Prostate gland (tissue), 2 donors: ENCODE results near the gene SHISA5. TPM values are rescaled to one million over a fixed set of nuclear protein-coding genes. Genes with fewer than 3 reads are reported as not detected.

Experiments
- DNase-seq: peaks from one replicate; pipeline ENCODE4 v3.0.0-alpha.2; 2019; ENCODE audit warnings: low spot score
- H3K27ac ChIP-seq, 2 donors: fragments of 200-600 bp; sonication (generic); 2 replicates each; pipeline ENCODE4 v1.5.1; 2017 to 2019
- H3K27me3 ChIP-seq: fragments of 200-600 bp; sonication (generic); replicated peaks from 2 replicates; pipeline ENCODE4 v1.5.1; 2019; ENCODE audit not compliant: insufficient read depth
- H3K36me3 ChIP-seq, 2 donors: fragments of 200-600 bp; sonication (generic); 1 replicate in 1 of 2; 2 replicates in 1 of 2; pipeline versions ENCODE4 v1.5.1 to v1.8.1; 2017 to 2019
- H3K4me1 ChIP-seq: fragments of 200-600 bp; sonication (generic); replicated peaks from 2 replicates; pipeline ENCODE4 v1.5.1; 2019
- H3K4me3 ChIP-seq, 2 donors: fragments of 200-600 bp; sonication (generic); 2 replicates each; pipeline ENCODE4 v1.5.1; 2017 to 2019
- H3K9me3 ChIP-seq: fragments of 200-600 bp; sonication (generic); 2 replicates; pipeline ENCODE4 v1.5.1; 2017
- POLR2A ChIP-seq: fragments of 450-650 bp; IDR thresholded peaks from one replicate; pipeline ENCODE4 v1.6.1; 2016; ENCODE audit warnings: antibody characterized with exemption, mild to moderate bottlenecking
- POLR2AphosphoS5 ChIP-seq: sonication (generic); formaldehyde crosslinking; IDR thresholded peaks from one replicate; pipeline ENCODE4 v1.6.1; 2017; ENCODE audit warnings: antibody characterized with exemption
- WGBS: methylation state at CpG from one replicate; pipeline ENCODE4 v1.1.5; 2018; 5-methylcytosine and 5-hydroxymethylcytosine counted together
- intact Hi-C: fragments of 100-400 bp; cut with DNase I; formaldehyde crosslinking; loops from one replicate; pipeline ENCODE4 v1.14.2; 2022
- total RNA-seq, 2 donors: library from RNA; depleted of rRNA; stranded (reverse); fragments of >200 nt; gene quantifications; one replicate each; pipeline ENCODE4 v1.1.0, GENCODE V29; 2016
- TF ChIP-seq, protein P1 (sequence below), 4 experiments: fragments of 200-600 bp in 2 of 4; fragments of 450-650 bp in 2 of 4; sonication (generic) in 2 of 4; IDR thresholded peaks; 1 replicate in 3 of 4; 2 replicates in 1 of 4; pipeline ENCODE4 v1.5.1; 2016 to 2019; ENCODE audit warnings: antibody characterized with exemption in 4 of 4, mild to moderate bottlenecking in 2 of 4, moderate library complexity in 2 of 4

SHISA5 gene
- total RNA-seq, 2 donors from 2014 or later = 152 to 231 TPM

- Histone ChIP-seq H3K9me3 (no peaks in the 10 kb centered on the region), H3K4me3 (no peak overlapping the region), H3K36me3 (no peaks in the 10 kb centered on the region), H3K4me1 (no peaks in the 10 kb centered on the region), H3K27me3 (no peaks in the 10 kb centered on the region), H3K27ac (no peak overlapping the region)
- intact Hi-C loops = no loop called here
- no peak for DNase-seq
- TF ChIP-seq, protein P1, sequence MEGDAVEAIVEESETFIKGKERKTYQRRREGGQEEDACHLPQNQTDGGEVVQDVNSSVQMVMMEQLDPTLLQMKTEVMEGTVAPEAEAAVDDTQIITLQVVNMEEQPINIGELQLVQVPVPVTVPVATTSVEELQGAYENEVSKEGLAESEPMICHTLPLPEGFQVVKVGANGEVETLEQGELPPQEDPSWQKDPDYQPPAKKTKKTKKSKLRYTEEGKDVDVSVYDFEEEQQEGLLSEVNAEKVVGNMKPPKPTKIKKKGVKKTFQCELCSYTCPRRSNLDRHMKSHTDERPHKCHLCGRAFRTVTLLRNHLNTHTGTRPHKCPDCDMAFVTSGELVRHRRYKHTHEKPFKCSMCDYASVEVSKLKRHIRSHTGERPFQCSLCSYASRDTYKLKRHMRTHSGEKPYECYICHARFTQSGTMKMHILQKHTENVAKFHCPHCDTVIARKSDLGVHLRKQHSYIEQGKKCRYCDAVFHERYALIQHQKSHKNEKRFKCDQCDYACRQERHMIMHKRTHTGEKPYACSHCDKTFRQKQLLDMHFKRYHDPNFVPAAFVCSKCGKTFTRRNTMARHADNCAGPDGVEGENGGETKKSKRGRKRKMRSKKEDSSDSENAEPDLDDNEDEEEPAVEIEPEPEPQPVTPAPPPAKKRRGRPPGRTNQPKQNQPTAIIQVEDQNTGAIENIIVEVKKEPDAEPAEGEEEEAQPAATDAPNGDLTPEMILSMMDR (IDR thresholded peaks at IDR 0.05) = no peak
- no peak for TF ChIP-seq POLR2AphosphoS5
- TF ChIP-seq POLR2A = no peak
- 82% methylated on average over 19 of the region's 19 CpGs for WGBS
Observed at GRCh38 chr3:48478626-48479555, 25.1 kb downstream of the SHISA5 start.

- no peaks in the 10 kb centered on the region for H3K27me3 ChIP-seq
- DNase-seq = no peak
- H3K27ac ChIP-seq = no peak overlapping the region
- H3K9me3 ChIP-seq = no peaks in the 10 kb centered on the region
- 88% methylated on average over 9 of the region's 9 CpGs for WGBS
- H3K4me3 ChIP-seq = no peak overlapping the region
- H3K36me3 ChIP-seq = no peaks in the 10 kb centered on the region
- TF ChIP-seq, protein P1 (IDR thresholded peaks at IDR 0.05) = no peak
- no peak for TF ChIP-seq POLR2A
- no peak for TF ChIP-seq POLR2AphosphoS5
- peaks cover 6% of the 10 kb centered on the region for H3K4me1 ChIP-seq
- intact Hi-C loops = no loop called here
Observed at GRCh38 chr3:48477959-48478520, 25.9 kb downstream of the SHISA5 start.

- no peaks in the 10 kb centered on the region for H3K27me3 ChIP-seq
- no peaks in the 10 kb centered on the region for H3K9me3 ChIP-seq
- TF ChIP-seq POLR2A (no peak), POLR2AphosphoS5 (no peak)
- TF ChIP-seq, protein P1 (IDR thresholded peaks at IDR 0.05) = no peak
- H3K27ac ChIP-seq = no peak overlapping the region
- 53% methylated on average over 7 of the region's 9 CpGs for WGBS
- no peak overlapping the region for H3K4me3 ChIP-seq
- peaks cover 6% of the 10 kb centered on the region for H3K4me1 ChIP-seq
- H3K36me3 ChIP-seq = no peaks in the 10 kb centered on the region
- intact Hi-C loops = no loop called here
- DNase-seq = no peak
Observed at GRCh38 chr3:48476426-48477053, 27.4 kb downstream of the SHISA5 start.

DNA sequence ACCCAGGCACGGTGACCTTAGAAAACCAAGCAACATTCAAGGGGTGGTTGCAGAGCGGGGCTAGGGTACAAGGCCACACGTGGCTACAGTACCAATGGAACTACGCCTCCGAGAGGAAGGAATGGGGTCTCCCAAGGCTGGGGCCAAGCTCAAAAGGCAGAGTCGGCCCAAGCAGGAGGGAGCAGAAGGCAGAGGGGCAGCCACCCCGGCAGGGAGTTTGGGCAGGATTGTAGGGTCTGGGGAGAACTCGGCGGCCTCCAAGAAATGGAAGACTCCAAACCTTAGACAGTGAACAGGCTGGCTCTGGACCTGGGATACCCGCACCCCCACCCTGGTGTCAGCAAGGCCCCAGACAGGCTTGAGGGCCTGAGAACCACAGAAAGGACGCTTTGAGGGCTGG is 28.8 kb downstream of the SHISA5 start:
- Histone ChIP-seq H3K4me1 (peaks cover 8% of the 10 kb centered on the region), H3K36me3 (no peaks in the 10 kb centered on the region), H3K27ac (no peak overlapping the region), H3K4me3 (no peak overlapping the region), H3K9me3 (no peaks in the 10 kb centered on the region), H3K27me3 (no peaks in the 10 kb centered on the region)
- no peak for DNase-seq
- intact Hi-C loops = no loop called here
- WGBS = 78% methylated on average over 11 of the region's 11 CpGs
- TF ChIP-seq POLR2A (no peak), POLR2AphosphoS5 (no peak)
- TF ChIP-seq, protein P1 (IDR thresholded peaks at IDR 0.05) = no peak
